Embryonic facial prominence (tissue), 1 donor: ENCODE measurements around the gene RPS4Y2.

Experiments
- DNase-seq: peaks from one replicate; pipeline ENCODE4 v3.0.0-alpha.2; 2016; ENCODE audit errors: extremely low spot score

The RPS4Y2 gene

DNA sequence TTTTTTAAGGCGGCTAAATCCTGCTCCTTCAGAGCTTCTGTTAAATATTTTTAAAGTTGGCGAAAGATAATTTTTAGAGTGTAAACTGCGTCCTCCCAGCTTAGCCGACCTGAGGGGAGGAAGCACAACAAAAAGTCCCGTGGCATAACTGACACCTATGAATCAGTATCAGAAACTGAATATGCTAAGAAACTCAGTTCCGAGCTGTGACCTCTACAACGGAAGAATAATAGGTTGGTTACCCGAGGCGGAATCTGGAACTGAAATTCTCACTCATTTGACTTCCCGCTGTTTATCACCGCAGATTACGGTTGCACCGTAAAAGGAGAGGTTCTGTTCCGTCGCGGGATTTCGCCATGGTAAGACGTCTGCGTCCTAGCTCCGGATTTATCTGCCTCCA is at the start of gene RPS4Y2:
RPS4Y2 (plus strand) TSS at position 301 of the 400 bp plus-strand sequence; CDS start at position 357, 56 bp downstream.
- no peak for DNase-seq

DNA sequence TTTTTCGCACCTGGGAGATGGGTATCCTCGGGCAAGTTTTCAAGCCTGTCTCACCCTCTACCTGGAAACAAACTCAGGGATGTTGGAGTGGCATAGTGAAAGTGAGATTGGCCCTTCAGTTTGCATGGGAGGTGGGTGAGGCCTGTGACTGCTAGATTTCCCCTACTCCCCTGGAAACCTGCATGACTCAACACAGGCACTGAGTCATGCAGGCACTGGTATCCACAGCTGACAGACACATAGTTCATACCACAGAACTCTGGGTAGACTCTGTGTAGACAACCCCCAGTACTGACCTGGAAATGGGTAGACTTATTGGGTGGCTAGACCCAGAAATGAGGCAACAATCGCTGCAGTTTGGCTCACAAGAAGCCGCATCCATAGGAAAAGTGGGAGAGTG is 41.5 kb upstream of the RPS4Y2 start:
- no peak for DNase-seq

DNA sequence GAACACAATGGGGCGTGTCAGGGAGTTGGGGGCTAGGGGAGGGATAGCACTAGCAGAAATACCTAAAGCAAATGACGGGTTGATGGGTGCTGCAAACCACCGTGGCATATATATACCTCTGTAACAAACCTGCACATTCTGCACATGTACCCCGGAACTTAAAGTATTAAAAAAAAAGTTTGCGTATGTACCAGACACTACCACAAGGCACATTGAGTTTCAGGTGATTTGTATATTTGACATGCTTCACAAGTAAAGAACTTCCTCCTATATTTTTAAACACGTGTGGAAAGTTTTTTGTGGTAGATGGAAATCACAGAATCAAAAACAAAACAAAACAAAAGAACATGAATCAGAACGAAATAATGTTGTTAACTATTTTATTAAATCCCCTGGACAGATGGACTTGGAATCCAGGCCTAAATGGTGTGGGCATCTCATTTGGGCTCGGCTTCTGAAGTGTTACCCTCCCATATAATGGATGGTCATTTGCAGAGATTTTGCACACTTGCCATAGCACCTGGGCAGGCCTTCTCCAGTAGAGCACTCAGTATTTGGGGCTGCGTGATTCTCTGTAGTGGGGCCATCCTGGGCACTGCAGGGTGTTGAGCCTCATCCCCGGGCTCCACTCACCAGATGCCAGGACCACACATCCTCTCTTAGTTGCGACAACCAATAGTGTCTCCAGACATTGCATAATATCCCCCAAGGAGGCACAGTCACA is 29.6 kb upstream of the RPS4Y2 start:
- DNase-seq: no peak

DNA sequence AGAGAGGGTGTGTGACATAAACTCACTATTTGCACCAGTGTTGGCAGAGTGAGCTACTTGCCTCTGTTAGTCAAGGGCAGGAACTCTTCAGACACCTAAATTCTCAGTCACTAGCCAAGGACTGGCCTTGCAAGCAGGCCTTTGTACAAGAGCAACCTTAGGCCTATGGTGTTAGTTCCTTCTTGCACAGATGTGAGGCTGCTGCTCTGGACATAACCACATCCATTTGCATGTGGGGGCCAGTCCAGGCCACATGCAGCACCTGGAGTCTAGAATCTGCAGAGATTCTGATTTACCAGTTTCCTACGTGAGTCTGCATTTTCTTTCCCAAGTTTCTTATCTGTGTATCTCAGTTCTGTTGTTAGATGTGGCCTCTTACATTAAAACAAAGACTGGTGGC is 20.7 kb upstream of the RPS4Y2 start:
- DNase-seq: no peak

DNA sequence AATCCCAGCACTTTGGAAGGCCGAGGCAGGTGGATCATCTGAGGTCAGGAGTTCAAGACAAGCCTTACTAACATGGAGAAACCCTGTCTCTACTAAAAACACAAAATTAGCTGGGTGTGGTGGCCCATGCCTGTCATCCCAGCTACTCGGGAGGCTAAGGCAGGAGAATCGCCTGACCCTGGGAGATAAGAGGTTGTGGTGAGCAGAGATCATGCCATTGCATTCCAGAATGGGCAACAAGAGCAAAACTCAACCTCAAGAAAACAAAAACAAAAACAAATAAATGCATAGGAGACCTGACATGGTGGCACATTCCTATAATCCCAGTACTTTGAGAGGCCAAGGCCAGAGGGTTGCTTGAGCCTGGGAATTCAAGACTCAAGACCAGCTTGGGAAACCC is 16.1 kb upstream of the RPS4Y2 start:
- no peak for DNase-seq

DNA sequence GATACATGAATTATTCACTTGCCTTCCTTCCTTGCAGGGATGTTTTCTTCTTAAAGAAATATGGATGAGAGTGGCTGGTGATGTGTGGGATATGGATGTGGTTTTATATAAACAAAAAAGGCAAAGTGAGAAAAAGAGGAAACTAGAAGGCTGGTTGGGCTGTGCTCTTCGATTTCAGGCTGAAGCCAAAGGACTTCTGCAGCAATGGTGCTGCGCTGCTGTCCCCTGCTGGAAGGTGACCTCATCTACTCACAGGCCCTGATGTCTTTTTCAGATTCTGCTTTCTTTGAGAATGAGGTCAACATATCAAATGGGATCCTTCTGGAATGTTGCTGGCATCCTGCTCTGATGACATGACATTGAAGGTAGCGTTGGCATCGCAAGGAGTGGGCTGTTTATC is 15.3 kb upstream of the RPS4Y2 start:
- no peak for DNase-seq

DNA sequence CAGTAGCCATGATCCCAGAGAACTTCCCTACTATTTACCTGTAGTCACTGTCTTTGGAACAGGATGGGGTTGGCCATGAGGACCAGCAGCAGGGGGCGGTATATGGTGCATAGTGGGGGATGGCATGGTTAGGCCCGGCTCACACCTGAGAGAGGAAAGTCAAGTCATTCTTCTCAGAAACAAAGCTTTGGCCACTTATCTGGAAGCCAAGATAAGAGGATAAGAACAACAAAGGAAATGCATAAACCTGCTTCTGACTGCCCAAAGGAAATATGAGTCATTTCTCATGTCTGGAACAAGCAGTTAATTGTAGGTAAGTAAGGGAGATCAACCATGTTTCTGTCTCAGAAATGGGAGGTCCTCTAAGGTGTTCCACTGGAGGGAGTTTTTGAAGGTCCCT is 10.8 kb upstream of the RPS4Y2 start:
- DNase-seq: no peak

DNA sequence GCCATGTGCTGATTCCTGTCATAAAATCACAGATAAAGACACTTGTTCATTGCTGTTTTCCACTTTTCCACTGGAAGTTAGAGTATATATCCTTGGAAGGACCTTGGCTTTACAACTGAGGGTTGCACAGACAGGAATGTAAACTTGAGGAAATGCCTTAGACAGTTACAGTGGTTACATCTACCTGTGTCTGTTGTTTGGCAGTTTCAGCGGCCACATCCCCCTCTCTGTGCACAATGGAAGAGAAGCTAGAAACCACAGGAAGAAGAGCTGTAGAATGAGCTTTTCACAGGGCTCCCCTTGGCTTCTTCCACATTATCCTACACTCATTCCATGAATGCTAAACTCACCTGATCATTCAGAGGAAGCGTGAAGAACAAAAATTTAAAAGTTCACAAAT is 9.0 kb upstream of the RPS4Y2 start:
- DNase-seq: no peak

DNA sequence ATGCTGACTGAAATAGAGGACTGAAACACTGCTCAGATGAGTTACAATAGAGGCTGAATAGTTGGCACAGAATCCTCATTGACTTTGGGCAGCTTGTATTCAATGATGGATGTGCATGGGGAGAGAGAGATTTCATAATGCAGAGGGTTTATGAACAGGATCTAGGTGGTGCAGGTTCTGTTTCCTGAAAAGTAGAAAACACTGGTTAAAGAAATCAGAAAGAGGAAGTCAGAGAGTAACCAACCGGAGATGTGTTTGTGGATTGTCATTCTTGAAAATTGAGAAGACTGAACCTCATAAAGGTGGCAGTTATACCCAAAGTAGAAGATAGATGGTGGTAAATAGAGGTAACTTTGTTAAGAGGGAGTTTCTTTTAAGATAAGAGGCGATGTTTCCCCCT is 8.0 kb downstream of the RPS4Y2 start:
- no peak for DNase-seq

DNA sequence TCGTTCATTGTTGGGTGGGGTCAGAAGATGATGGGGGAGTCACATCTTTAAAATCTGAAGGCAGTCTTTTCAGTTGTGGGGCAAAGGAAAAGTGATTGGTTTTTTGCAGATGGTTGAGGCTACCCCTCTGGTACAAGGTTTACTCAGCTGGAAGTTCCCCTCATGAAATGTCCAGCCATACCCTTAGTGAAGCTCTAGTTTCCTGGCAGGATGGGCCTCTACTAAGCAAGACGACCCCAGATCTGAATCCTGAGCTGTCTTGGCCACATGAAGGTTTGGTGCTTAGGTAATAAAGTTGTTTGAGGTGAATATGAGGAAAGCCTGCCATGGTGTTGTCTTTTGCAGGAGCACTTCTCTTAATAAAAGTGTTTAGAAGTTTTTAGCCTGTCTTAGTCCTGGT is 9.2 kb downstream of the RPS4Y2 start:
- DNase-seq: no peak

DNA sequence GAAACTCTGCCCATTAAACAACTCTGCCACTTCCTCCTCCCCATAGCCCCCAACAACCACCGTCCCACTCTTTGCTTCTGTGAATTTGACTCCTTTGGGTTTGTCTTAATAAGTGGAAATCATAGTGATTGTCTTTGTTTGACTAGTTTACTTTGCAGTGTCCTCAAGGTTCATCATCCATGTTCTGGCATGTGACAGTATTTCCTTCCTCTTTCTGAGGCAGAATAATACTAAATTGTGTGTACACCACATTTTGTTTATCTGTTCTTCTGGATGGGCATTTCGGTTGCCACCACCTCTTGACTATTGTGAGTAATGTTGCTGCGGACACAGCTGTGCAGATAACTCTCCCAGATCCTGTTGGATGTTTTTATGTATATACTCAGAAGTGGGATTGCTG is 14.8 kb downstream of the RPS4Y2 start:
- DNase-seq: no peak

DNA sequence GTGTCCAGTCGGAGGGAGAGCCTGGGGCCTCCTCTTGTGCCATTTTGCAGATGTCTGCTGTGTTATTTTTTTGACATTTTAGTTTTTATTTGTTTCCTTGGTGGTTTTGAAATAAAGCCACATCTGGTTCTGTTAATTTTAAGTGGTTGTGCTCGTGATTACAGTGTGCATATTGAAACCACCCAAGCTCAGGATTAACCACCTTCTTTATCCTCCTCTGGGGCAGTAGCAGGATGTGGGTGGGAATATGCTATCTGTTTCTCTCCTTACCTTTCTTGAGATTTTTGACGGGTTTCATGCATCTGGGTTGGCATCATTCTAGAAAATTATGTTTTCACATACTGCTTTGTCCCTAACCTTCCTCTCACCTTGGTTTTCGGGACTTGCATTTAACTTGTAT is 20.2 kb downstream of the RPS4Y2 start:
- DNase-seq: no peak

DNA sequence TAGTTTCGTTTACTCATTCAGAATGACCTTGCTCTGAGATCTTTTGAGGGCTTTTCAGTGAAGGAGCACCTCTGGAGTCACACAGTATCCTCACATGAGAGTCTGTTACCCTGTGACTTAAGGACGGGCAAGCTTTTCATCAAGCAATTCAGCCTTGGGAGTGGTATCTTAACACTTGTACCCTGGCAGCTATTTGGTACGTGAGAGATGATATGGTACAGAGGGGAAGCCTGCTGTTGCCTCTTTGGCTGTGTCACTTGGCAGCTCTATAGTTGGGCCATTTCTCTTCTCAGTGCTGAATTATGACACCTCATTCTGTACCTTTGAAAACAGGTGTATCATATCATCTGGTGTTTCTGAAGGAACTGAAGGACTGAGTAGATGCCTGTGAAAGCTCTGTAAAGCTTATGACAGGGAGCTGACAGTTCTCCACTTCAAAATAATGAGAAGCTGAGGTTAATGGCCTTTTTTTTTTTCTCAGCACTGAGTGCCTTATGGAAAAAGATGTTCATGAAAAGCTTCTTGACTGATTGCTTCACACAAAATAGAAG is 24.3 kb downstream of the RPS4Y2 start:
- DNase-seq: no peak

DNA sequence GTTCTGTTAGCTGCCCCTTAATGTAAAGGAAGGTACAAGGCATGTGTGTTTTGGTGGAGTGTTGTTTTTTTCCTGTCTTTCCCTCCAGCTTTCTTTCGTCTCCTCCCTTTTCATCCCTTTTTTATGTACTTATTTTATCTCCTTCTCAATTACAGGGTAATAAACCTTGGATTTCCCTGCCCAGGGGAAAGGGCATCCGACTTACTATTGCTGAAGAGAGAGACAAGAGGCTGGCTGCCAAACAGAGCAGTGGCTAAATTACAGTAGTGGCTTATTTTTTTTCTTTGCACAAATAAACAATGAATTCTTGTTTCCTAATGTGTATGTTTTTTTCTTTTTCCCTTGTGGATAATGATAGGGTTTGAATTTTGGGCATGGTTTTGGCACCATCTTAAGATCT is 24.9 kb downstream of the RPS4Y2 start:
- no peak for DNase-seq

DNA sequence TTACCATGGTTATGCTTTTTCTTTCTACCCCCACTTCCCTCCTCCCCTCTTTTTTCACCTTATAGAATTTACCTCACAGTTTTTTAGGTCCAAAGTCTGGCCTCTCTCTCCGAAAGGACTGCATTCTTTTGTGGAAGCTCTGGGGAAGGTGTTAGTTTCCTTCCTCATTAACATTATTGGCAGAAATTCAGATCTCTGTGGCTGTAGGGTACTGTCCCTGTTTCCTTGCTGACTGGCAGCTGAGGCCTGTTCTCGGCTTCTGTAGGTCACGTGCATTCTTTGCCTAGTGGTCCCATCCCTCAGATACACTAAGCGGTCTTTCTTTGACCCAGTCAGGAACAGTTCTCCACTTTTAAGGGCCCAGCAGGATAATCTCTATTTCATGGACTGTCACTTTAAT is 25.5 kb downstream of the RPS4Y2 start:
- DNase-seq: no peak

DNA sequence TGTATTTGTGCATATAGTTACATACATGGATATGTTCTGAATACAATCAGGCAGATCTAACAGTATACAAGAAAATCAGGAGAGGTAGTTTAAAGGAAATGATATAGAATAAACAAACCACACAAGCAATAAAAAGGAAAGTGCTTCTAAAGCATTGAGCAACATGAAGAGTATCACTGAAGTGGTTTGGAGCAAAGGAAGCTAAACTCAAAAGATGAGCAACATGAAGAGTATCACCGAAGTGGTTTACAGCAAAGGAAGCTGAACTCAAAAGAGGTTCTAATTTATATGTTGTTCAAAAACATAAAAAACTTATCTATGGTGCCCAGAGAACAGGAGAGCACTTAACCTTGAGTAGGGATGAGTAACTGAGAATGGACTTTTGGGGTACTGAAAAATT is 29.1 kb downstream of the RPS4Y2 start:
- no peak for DNase-seq

DNA sequence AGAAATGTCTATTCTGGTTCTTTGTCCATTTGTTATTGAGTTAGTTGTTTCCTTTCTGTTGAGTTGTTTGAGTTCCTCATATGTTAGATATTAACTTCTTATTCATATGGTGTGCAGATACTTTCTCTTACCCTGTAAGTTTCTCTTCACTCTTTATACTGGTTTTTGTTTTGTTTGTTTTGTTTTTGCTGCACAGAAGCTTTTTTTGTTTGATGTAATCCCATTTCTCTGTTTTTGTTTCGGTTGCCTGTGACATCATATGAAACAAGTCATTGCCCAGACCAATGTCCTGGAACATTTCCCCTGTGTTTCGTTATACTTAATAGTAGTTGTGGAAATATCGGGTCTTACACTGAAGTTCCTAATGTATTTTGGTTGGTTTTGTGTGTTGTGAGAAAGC is 31.2 kb downstream of the RPS4Y2 start:
- DNase-seq: no peak

DNA sequence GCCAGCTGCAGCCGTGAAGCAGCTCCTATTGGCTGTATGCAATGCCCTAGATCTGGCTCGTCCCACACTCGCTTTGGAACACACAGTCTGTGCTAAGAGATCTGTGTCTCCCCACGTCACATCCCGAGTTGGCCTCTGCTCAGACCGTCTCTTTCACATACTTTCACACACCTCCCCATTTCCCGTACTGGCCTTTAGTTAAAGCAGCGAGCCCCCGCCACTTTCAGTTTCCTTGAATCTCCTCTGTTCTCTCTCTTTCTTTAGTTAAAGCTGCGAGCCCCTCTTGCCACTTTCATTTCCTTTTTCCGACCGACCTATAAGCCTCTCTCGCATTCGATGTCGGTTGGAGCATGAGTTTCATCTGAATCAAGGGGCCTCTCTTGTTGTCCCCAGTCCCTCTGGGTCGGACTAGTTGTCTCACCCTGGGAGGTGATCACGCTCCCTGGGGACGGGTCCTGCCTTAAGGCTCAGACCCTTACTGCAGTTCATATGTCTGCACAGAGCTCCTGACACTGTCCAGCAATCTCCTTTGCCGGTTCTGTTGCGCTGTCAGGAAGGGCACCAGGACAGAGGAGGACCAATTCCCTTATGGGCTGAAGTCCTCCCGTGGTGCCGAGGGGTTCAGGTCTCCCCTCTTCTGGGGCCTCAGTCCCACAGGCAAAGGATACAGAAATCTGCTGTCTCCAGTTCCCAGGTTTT is 42.6 kb downstream of the RPS4Y2 start:
- DNase-seq: no peak

DNA sequence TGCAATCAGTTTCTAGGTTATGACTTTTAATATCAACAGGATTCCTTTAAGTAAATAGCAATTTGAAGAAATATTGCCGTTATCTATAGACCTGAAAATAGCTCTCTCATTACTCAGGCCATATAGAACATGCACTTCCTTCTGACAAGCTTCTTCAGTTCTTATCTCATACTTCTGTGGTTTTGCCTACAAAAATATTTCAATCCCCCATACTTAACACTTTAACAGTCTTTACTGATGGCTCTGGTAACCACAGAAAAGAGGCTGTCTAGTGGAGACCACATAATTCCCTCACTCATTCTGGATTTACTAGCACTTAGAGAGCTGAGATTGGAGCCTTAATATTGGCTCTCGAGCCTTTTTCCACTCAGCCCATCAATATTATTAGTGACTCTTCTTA is 46.8 kb downstream of the RPS4Y2 start:
- no peak for DNase-seq

DNA sequence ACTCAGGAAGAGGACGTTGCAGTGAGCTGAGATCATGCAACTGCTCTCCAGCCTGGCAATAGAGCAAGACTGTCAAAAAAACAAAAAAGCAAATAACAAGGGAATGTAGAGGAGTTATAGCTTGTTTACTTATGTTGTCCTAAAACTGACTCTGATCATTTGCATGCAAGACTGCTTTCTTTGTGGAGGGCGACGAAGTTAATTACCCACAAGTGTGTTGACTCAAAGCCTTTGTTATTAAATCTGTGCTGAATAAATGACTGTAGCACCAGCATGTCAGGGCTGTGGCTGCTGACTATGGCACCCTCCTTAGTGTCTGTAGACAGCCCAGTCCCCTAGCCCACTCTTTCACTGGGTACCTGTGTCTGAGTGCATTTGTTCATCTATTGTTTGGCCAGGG is 50.3 kb downstream of the RPS4Y2 start:
- no peak for DNase-seq

DNA sequence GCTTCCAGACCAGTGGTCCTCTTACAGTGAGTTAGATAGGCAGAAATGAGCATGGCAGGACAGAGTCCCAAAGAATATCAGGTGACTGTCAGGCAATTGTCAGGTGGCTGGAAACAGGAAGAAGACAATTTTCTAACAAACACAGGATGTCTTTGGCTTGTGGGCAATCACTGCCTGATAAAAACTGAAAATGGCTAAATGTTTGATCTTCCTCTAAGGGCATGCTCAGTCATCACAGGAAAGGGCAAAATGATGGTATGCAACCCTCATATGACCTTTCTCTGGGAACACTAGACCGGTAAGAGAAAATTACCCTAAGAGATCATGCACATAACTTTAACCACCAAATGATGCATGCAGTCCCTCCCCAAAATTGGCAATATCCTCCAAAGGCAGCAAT is 57.6 kb downstream of the RPS4Y2 start:
- no peak for DNase-seq

DNA sequence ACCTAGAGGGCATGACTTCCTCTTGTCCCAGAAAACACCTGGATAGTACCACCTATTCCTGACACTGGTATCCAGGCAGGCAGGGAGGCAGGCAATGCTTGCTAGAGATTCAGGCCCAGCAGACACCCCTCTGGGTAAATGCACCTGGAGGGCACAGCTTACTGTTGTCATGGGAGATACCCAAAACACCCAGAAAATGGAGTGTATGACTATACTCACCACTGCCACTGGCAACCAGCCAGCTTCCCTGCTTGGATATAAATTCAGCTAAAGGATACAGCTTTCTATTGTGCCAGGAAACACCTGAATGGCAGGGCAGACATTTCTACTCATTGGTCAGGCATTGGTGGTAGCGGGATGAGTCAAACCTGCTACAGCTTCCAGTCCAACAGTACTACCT is 58.9 kb downstream of the RPS4Y2 start:
- no peak for DNase-seq

DNA sequence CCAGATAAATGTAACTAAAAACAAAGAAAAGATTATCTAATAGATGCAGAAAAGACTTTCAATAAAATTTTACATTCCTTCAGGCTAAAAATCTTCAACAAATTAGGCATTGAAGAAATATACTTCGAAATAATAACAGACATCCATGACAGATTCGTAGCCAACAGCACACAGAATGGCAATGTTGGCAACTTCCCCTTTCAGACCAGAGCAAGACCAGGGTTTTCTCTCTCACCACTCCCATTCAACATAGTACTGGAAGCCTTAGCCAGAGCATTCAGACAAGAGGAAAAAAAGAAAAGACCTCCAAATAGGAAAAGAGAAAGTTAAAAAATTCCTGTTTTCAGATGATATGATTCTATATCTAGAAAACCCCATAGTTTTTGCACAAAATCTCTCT is 61.2 kb downstream of the RPS4Y2 start:
- DNase-seq: no peak
